Fibroblast of lung (primary cell): ENCODE results near the gene MMS22L. TPM values are rescaled to one million over a fixed set of nuclear protein-coding genes. Genes with fewer than 3 reads are reported as not detected.

Experiments used
- DNase-seq, 2 donors: peaks; one replicate each; pipeline versions ENCODE4 v3.0.0 to v3.0.0-alpha.2; 2010; ENCODE audit warnings: low read depth in 2 of 2
- H2AFZ ChIP-seq: 2 replicates; pipeline ENCODE4 v1.5.1; 2012; ENCODE audit warnings: low read length, control low read depth, inconsistent platforms
- H3K27ac ChIP-seq: 2 replicates; pipeline ENCODE4 v1.5.1; 2011; ENCODE audit warnings: low read length, control low read depth; ENCODE audit not compliant: insufficient read depth
- H3K27me3 ChIP-seq: 2 replicates; pipeline ENCODE4 v1.5.1; 2011; ENCODE audit warnings: mild to moderate bottlenecking, low read length; ENCODE audit not compliant: control insufficient read depth, insufficient read depth
- H3K36me3 ChIP-seq: 2 replicates; pipeline ENCODE4 v1.5.1; 2011; ENCODE audit warnings: low read length; ENCODE audit not compliant: control insufficient read depth, insufficient read depth
- H3K4me1 ChIP-seq: 2 replicates; pipeline ENCODE4 v1.5.1; 2011; ENCODE audit warnings: low read length; ENCODE audit not compliant: control insufficient read depth, insufficient read depth; ENCODE audit errors: extremely low read depth
- H3K4me2 ChIP-seq: 2 replicates; pipeline ENCODE4 v1.5.1; 2011; ENCODE audit warnings: low read length, control low read depth; ENCODE audit not compliant: insufficient read depth; ENCODE audit errors: extremely low read depth
- H3K4me3 ChIP-seq, 4 experiments: fragments of 200-600 bp in 1 of 4; sonication (generic) in 1 of 4; replicated peaks in 1 of 4; 2 replicates each; pipeline ENCODE4 v1.5.1; 2011 to 2016; ENCODE audit warnings: low read length in 4 of 4, low read depth in 3 of 4, mild to moderate bottlenecking in 3 of 4, control low read depth in 2 of 4, inconsistent platforms in 1 of 4, mixed read lengths in 1 of 4; ENCODE audit not compliant: insufficient read depth in 1 of 4; ENCODE audit errors: control extremely low read depth in 1 of 4
- H3K79me2 ChIP-seq: 2 replicates; pipeline ENCODE4 v1.5.1; 2012; ENCODE audit warnings: mild to moderate bottlenecking, low read length, inconsistent platforms; ENCODE audit not compliant: control insufficient read depth, insufficient read depth
- H3K9ac ChIP-seq: 2 replicates; pipeline ENCODE4 v1.5.1; 2011; ENCODE audit warnings: mild to moderate bottlenecking, low read length, control low read depth; ENCODE audit not compliant: insufficient read depth
- H3K9me3 ChIP-seq: 2 replicates; pipeline ENCODE4 v1.5.1; 2012; ENCODE audit warnings: low read depth, low read length; ENCODE audit not compliant: control insufficient read depth, insufficient read depth
- H4K20me1 ChIP-seq: 2 replicates; pipeline ENCODE4 v1.5.1; 2011; ENCODE audit warnings: low read length; ENCODE audit not compliant: control insufficient read depth, insufficient read depth; ENCODE audit errors: extremely low read depth
- CTCF ChIP-seq, 2 donors: IDR thresholded peaks in 1 of 2; conservative IDR thresholded peaks in 1 of 2; 1 replicate in 1 of 2; 2 replicates in 1 of 2; pipeline ENCODE4 v1.5.1; 2011 to 2012; ENCODE audit warnings: low read length in 2 of 2, control low read depth in 1 of 2, inconsistent platforms in 1 of 2, low read depth in 1 of 2, mild to moderate bottlenecking in 1 of 2
- EZH2 ChIP-seq: IDR thresholded peaks from 2 replicates; pipeline ENCODE4 v1.5.1; 2012; ENCODE audit warnings: low read length, control low read depth, mild to moderate bottlenecking; ENCODE audit errors: missing control alignments
- polyA plus RNA-seq, 2 donors: library from polyadenylated mRNA; depleted of rRNA in 1 of 2; stranded (reverse) in 1 of 2; unstranded in 1 of 2; fragments of >200 nt; gene quantifications; 2 replicates each; pipeline ENCODE4 v1.2.1, GENCODE V29; 2011 to 2012; ENCODE audit warnings: missing spikeins in 1 of 2
- total RNA-seq: library from RNA; depleted of rRNA; stranded (reverse); fragments of >200 nt; gene quantifications from 2 replicates; pipeline ENCODE4 v1.2.1, GENCODE V29; 2014

MMS22L gene
- total and polyA plus RNA-seq, 2 donors (not counting 1 experiment from before 2014, with no cell fraction given) = 9.5 to 11.1 TPM

GRCh38 chr6:97136626-97137358, 146.2 kb downstream of the MMS22L start:
- DNase-seq = no peak
- TF ChIP-seq CTCF (conservative IDR thresholded peaks at IDR 0.05 in 1 of 2, IDR thresholded peaks at IDR 0.05 in 1 of 2; ENCODE audit: low read depth in 1 of 2, low read length in 2 of 2) (no peak), EZH2 (no peak)
- no peak overlapping the region for H3K4me2 ChIP-seq

GRCh38 chr6:97133067-97133466, 149.9 kb downstream of the MMS22L start:
- Histone ChIP-seq H3K4me2 (no peak overlapping the region), H3K27ac (no peak overlapping the region), H3K4me3 (no peak overlapping the region), H4K20me1 (no peaks in the 10 kb centered on the region), H3K9me3 (no peaks in the 10 kb centered on the region), H2AFZ (no peak overlapping the region), H3K36me3 (no peaks in the 10 kb centered on the region), H3K79me2 (no peaks in the 10 kb centered on the region), H3K27me3 (no peaks in the 10 kb centered on the region), H3K9ac (no peak overlapping the region), H3K4me1 (no peaks in the 10 kb centered on the region)
- DNase-seq = peak in 1 of 2 donors; percentile 21
- no peak for TF ChIP-seq EZH2
- TF ChIP-seq CTCF (conservative IDR thresholded peaks at IDR 0.05 in 1 of 2, IDR thresholded peaks at IDR 0.05 in 1 of 2; ENCODE audit: low read depth in 1 of 2, low read length in 2 of 2) = no peak

More at GRCh38 chr6:97136626-97137358, 146.2 kb downstream of the MMS22L start:
- H3K9me3 ChIP-seq = no peaks in the 10 kb centered on the region
- H3K9ac ChIP-seq = no peak overlapping the region
- H3K36me3 ChIP-seq = no peaks in the 10 kb centered on the region
- no peaks in the 10 kb centered on the region for H3K4me1 ChIP-seq
- no peaks in the 10 kb centered on the region for H3K79me2 ChIP-seq
- H4K20me1 ChIP-seq = no peaks in the 10 kb centered on the region
- H3K27ac ChIP-seq = no peak overlapping the region
- no peak overlapping the region for H2AFZ ChIP-seq
- H3K27me3 ChIP-seq = no peaks in the 10 kb centered on the region
- no peak overlapping the region for H3K4me3 ChIP-seq

- Histone ChIP-seq H3K27me3 (no peaks in the 10 kb centered on the region), H3K4me2 (no peak overlapping the region), H3K4me1 (no peaks in the 10 kb centered on the region), H2AFZ (no peak overlapping the region), H4K20me1 (no peaks in the 10 kb centered on the region), H3K9me3 (no peaks in the 10 kb centered on the region), H3K9ac (no peak overlapping the region), H3K79me2 (no peaks in the 10 kb centered on the region), H3K27ac (no peak overlapping the region), H3K36me3 (no peaks in the 10 kb centered on the region), H3K4me3 (no peak overlapping the region)
- DNase-seq = peak in 1 of 2 donors; percentile 9
- no peak for TF ChIP-seq CTCF (conservative IDR thresholded peaks at IDR 0.05 in 1 of 2, IDR thresholded peaks at IDR 0.05 in 1 of 2; ENCODE audit: low read depth in 1 of 2, low read length in 2 of 2)
- no peak for TF ChIP-seq EZH2
These were observed 153.9 kb downstream of the MMS22L start for GRCh38 chr6:97129106-97129505.
